Suprapubic skin (tissue), 3 donors: ENCODE data around the gene NPC1.

Experiments used
- CTCF ChIP-seq, 2 donors: fragments of 200-600 bp in 1 of 2; fragments of 450-650 bp in 1 of 2; sonication (generic) in 1 of 2; IDR thresholded peaks; one replicate each; pipeline ENCODE4 v1.5.1; 2016 to 2019; ENCODE audit warnings: antibody characterized with exemption in 2 of 2, mild to moderate bottlenecking in 1 of 2, moderate library complexity in 1 of 2
- EP300 ChIP-seq: sonication (generic); formaldehyde crosslinking; IDR thresholded peaks from one replicate; pipeline ENCODE4 v1.6.1; 2017; ENCODE audit warnings: antibody characterized with exemption
- POLR2A ChIP-seq, 2 donors: fragments of 450-650 bp; IDR thresholded peaks; one replicate each; pipeline ENCODE4 v1.6.1; 2017; ENCODE audit warnings: antibody characterized with exemption in 2 of 2, mild to moderate bottlenecking in 2 of 2, moderate library complexity in 2 of 2

GRCh38 chr18:23578067-23578701 is 8.1 kb downstream of the NPC1 start:
- no peak for TF ChIP-seq CTCF (IDR thresholded peaks at IDR 0.05)
- no peak for TF ChIP-seq POLR2A (IDR thresholded peaks at IDR 0.05)
- TF ChIP-seq EP300, result no peak
